HG03066 (cell line): ENCODE results near the gene SHQ1.
A peak's percentile ranks its signal among the peaks of the same experiment; 100 is the strongest.

ENCODE experiments used
- ATAC-seq: cut with Tn5 transposase; IDR thresholded peaks from one replicate; pipeline ENCODE4 v1.9.1; 2021; ENCODE audit warnings: low read depth; ENCODE audit not compliant: unreplicated experiment

Gene SHQ1

GRCh38 chr3:72855001-72855400 is 6.8 kb upstream of the SHQ1 start:
- no peak for ATAC-seq

GRCh38 chr3:72848703-72849081 is 447 bp upstream of the SHQ1 start:
- ATAC-seq, result peak; percentile 52

- ATAC-seq, result no peak
Observed at GRCh38 chr3:72847282-72847681, 963 bp downstream of the SHQ1 start.

GRCh38 chr3:72846166-72846565 is 2.1 kb downstream of the SHQ1 start:
- no peak for ATAC-seq

GRCh38 chr3:72844436-72844993 is 3.7 kb downstream of the SHQ1 start:
- no peak for ATAC-seq

- ATAC-seq, result no peak
Observed at GRCh38 chr3:72839057-72839456, 9.2 kb downstream of the SHQ1 start.

- no peak for ATAC-seq
Observed at GRCh38 chr3:72836923-72837322, 11.3 kb downstream of the SHQ1 start.

- ATAC-seq, result no peak
Observed at GRCh38 chr3:72836416-72836815, 11.8 kb downstream of the SHQ1 start.

GRCh38 chr3:72830452-72831223 is 17.6 kb downstream of the SHQ1 start:
- no peak for ATAC-seq

- no peak for ATAC-seq
Observed at GRCh38 chr3:72829701-72830100, 18.5 kb downstream of the SHQ1 start.

GRCh38 chr3:72821161-72821781 is 27.0 kb downstream of the SHQ1 start:
- ATAC-seq, result peak; percentile 42

- no peak for ATAC-seq
Observed at GRCh38 chr3:72820415-72820814, 27.8 kb downstream of the SHQ1 start.

- no peak for ATAC-seq
Observed at GRCh38 chr3:72818905-72819304, 29.3 kb downstream of the SHQ1 start.

- no peak for ATAC-seq
Observed at GRCh38 chr3:72818092-72818773, 30.0 kb downstream of the SHQ1 start.

GRCh38 chr3:72816862-72817355 is 31.3 kb downstream of the SHQ1 start:
- peak; percentile 54 for ATAC-seq

GRCh38 chr3:72814308-72814707 is 33.9 kb downstream of the SHQ1 start:
- ATAC-seq, result no peak

GRCh38 chr3:72812201-72812600 is 36.0 kb downstream of the SHQ1 start:
- no peak for ATAC-seq

- no peak for ATAC-seq
Observed at GRCh38 chr3:72811571-72811970, 36.7 kb downstream of the SHQ1 start.

- no peak for ATAC-seq
Observed at GRCh38 chr3:72810659-72811434, 37.4 kb downstream of the SHQ1 start.

- ATAC-seq, result no peak
Observed at GRCh38 chr3:72810063-72810462, 38.2 kb downstream of the SHQ1 start.
